ENCODE data around the gene DNER.
"Not testable (repeated sequence)": the region's sequence is repeated elsewhere in the genome, so short reads cannot be mapped to it uniquely, and the experiment has no call there.

Gene DNER

GRCh38 chr2:229622495-229623355 is 91.6 kb downstream of the DNER start:
- no CpG with 5 or more reads among the region's 12 CpGs for WGBS (ENCODE audit: insufficient coverage, insufficient read length)

GRCh38 chr2:229620759-229621158 is 93.6 kb downstream of the DNER start:
- Histone ChIP-seq H3K4me3 (ENCODE audit: low read length) (no peak overlapping the region), H3K36me3 (ENCODE audit: control insufficient read depth, insufficient read depth, low read length) (no peaks in the 10 kb centered on the region), H3K9me3 (ENCODE audit: control insufficient read depth, insufficient read depth, low read length) (no peaks in the 10 kb centered on the region), H3K4me1 (ENCODE audit: control insufficient read depth, insufficient read depth, low read length) (peaks cover 3% of the 10 kb centered on the region; the same call in 1 of the 2 replicates), H3K27ac (ENCODE audit: low read length) (no peak overlapping the region), H3K27me3 (ENCODE audit: control insufficient read depth, insufficient read depth, low read length) (no peaks in the 10 kb centered on the region)
- WGBS (ENCODE audit: insufficient coverage, insufficient read length): no CpG with 5 or more reads among the region's 5 CpGs
- no peak for DNase-seq (ENCODE audit: low read depth, low spot score)

More at GRCh38 chr2:229622495-229623355, 91.6 kb downstream of the DNER start:
- H3K36me3 ChIP-seq (ENCODE audit: control insufficient read depth, insufficient read depth, low read length): no peaks in the 10 kb centered on the region
- no peak overlapping the region for H3K4me3 ChIP-seq (ENCODE audit: low read length)
- no peaks in the 10 kb centered on the region for H3K9me3 ChIP-seq (ENCODE audit: control insufficient read depth, insufficient read depth, low read length)
- H3K27ac ChIP-seq (ENCODE audit: low read length): no peak overlapping the region
- DNase-seq (ENCODE audit: low read depth, low spot score): no peak
- no peaks in the 10 kb centered on the region for H3K27me3 ChIP-seq (ENCODE audit: control insufficient read depth, insufficient read depth, low read length)
- peaks cover 3% of the 10 kb centered on the region; the same call in 1 of the 2 replicates for H3K4me1 ChIP-seq (ENCODE audit: control insufficient read depth, insufficient read depth, low read length)

- no peaks in the 10 kb centered on the region for H3K36me3 ChIP-seq (ENCODE audit: control insufficient read depth, insufficient read depth, low read length)
- no peaks in the 10 kb centered on the region for H3K27me3 ChIP-seq (ENCODE audit: control insufficient read depth, insufficient read depth, low read length)
- H3K4me3 ChIP-seq (ENCODE audit: low read length): no peak overlapping the region
- H3K4me1 ChIP-seq (ENCODE audit: control insufficient read depth, insufficient read depth, low read length): peaks cover 3% of the 10 kb centered on the region; the same call in 1 of the 2 replicates
- DNase-seq (ENCODE audit: low read depth, low spot score): no peak
- H3K9me3 ChIP-seq (ENCODE audit: control insufficient read depth, insufficient read depth, low read length): no peaks in the 10 kb centered on the region
- H3K27ac ChIP-seq (ENCODE audit: low read length): no peak overlapping the region
- no CpG with 5 or more reads among the region's 8 CpGs for WGBS (ENCODE audit: insufficient coverage, insufficient read length)
Observed at GRCh38 chr2:229620289-229620688, 94.1 kb downstream of the DNER start.

GRCh38 chr2:229616433-229616832 is 97.9 kb downstream of the DNER start:
- WGBS (ENCODE audit: insufficient coverage, insufficient read length): no CpG with 5 or more reads among the region's 3 CpGs

GRCh38 chr2:229614021-229614420 is 100.3 kb downstream of the DNER start:
- H3K4me1 ChIP-seq (ENCODE audit: control insufficient read depth, insufficient read depth, low read length); DNase-seq (ENCODE audit: low read depth, low spot score); H3K9me3 ChIP-seq (ENCODE audit: control insufficient read depth, insufficient read depth, low read length); H3K27ac ChIP-seq (ENCODE audit: low read length); H3K27me3 ChIP-seq (ENCODE audit: control insufficient read depth, insufficient read depth, low read length); H3K4me3 ChIP-seq (ENCODE audit: low read length); H3K36me3 ChIP-seq (ENCODE audit: control insufficient read depth, insufficient read depth, low read length): not testable (repeated sequence)
- no CpG with 5 or more reads among the region's 4 CpGs for WGBS (ENCODE audit: insufficient coverage, insufficient read length)

More at GRCh38 chr2:229616433-229616832, 97.9 kb downstream of the DNER start:
- DNase-seq (ENCODE audit: low read depth, low spot score): no peak
- H3K36me3 ChIP-seq (ENCODE audit: control insufficient read depth, insufficient read depth, low read length): no peaks in the 10 kb centered on the region
- no peaks in the 10 kb centered on the region for H3K27me3 ChIP-seq (ENCODE audit: control insufficient read depth, insufficient read depth, low read length)
- H3K4me3 ChIP-seq (ENCODE audit: low read length): no peak overlapping the region
- no peak overlapping the region for H3K27ac ChIP-seq (ENCODE audit: low read length)
- H3K9me3 ChIP-seq (ENCODE audit: control insufficient read depth, insufficient read depth, low read length): no peaks in the 10 kb centered on the region
- H3K4me1 ChIP-seq (ENCODE audit: control insufficient read depth, insufficient read depth, low read length): no peaks in the 10 kb centered on the region

GRCh38 chr2:229612384-229612971 is 101.9 kb downstream of the DNER start:
- Histone ChIP-seq H3K36me3 (ENCODE audit: control insufficient read depth, insufficient read depth, low read length) (no peaks in the 10 kb centered on the region), H3K4me3 (ENCODE audit: low read length) (no peak overlapping the region), H3K4me1 (ENCODE audit: control insufficient read depth, insufficient read depth, low read length) (no peaks in the 10 kb centered on the region), H3K9me3 (ENCODE audit: control insufficient read depth, insufficient read depth, low read length) (no peaks in the 10 kb centered on the region), H3K27me3 (ENCODE audit: control insufficient read depth, insufficient read depth, low read length) (no peaks in the 10 kb centered on the region), H3K27ac (ENCODE audit: low read length) (no peak overlapping the region)
- no peak for DNase-seq (ENCODE audit: low read depth, low spot score)
- no CpG with 5 or more reads among the region's 7 CpGs for WGBS (ENCODE audit: insufficient coverage, insufficient read length)

- no peaks in the 10 kb centered on the region for H3K27me3 ChIP-seq (ENCODE audit: control insufficient read depth, insufficient read depth, low read length)
- no peak overlapping the region for H3K27ac ChIP-seq (ENCODE audit: low read length)
- no peaks in the 10 kb centered on the region for H3K9me3 ChIP-seq (ENCODE audit: control insufficient read depth, insufficient read depth, low read length)
- no peak overlapping the region for H3K4me3 ChIP-seq (ENCODE audit: low read length)
- no CpG with 5 or more reads among the region's 2 CpGs for WGBS (ENCODE audit: insufficient coverage, insufficient read length)
- H3K4me1 ChIP-seq (ENCODE audit: control insufficient read depth, insufficient read depth, low read length): no peaks in the 10 kb centered on the region
- no peak for DNase-seq (ENCODE audit: low read depth, low spot score)
- no peaks in the 10 kb centered on the region for H3K36me3 ChIP-seq (ENCODE audit: control insufficient read depth, insufficient read depth, low read length)
Observed at GRCh38 chr2:229611360-229611759, 103.0 kb downstream of the DNER start.

- DNase-seq (ENCODE audit: low read depth, low spot score): no peak
Observed at GRCh38 chr2:229610872-229611271, 103.5 kb downstream of the DNER start.

GRCh38 chr2:229610333-229610732 is 104.0 kb downstream of the DNER start:
- H3K27me3 ChIP-seq (ENCODE audit: control insufficient read depth, insufficient read depth, low read length): no peaks in the 10 kb centered on the region

More at GRCh38 chr2:229610872-229611271, 103.5 kb downstream of the DNER start:
- H3K4me1 ChIP-seq (ENCODE audit: control insufficient read depth, insufficient read depth, low read length): no peaks in the 10 kb centered on the region
- H3K9me3 ChIP-seq (ENCODE audit: control insufficient read depth, insufficient read depth, low read length): no peaks in the 10 kb centered on the region
- H3K4me3 ChIP-seq (ENCODE audit: low read length): no peak overlapping the region
- no CpG with 5 or more reads among the region's 2 CpGs for WGBS (ENCODE audit: insufficient coverage, insufficient read length)
- no peaks in the 10 kb centered on the region for H3K36me3 ChIP-seq (ENCODE audit: control insufficient read depth, insufficient read depth, low read length)
- H3K27ac ChIP-seq (ENCODE audit: low read length): no peak overlapping the region
- H3K27me3 ChIP-seq (ENCODE audit: control insufficient read depth, insufficient read depth, low read length): no peaks in the 10 kb centered on the region

GRCh38 chr2:229601936-229602335 is 112.4 kb downstream of the DNER start:
- H3K27me3 ChIP-seq (ENCODE audit: control insufficient read depth, insufficient read depth, low read length): no peaks in the 10 kb centered on the region
- no peaks in the 10 kb centered on the region for H3K4me1 ChIP-seq (ENCODE audit: control insufficient read depth, insufficient read depth, low read length)
- no peaks in the 10 kb centered on the region for H3K36me3 ChIP-seq (ENCODE audit: control insufficient read depth, insufficient read depth, low read length)
- DNase-seq (ENCODE audit: low read depth, low spot score): no peak
- 100% methylated on average over 3 of the region's 3 CpGs for WGBS (ENCODE audit: insufficient coverage, insufficient read length)
- no peak overlapping the region for H3K4me3 ChIP-seq (ENCODE audit: low read length)
- H3K27ac ChIP-seq (ENCODE audit: low read length): no peak overlapping the region
- H3K9me3 ChIP-seq (ENCODE audit: control insufficient read depth, insufficient read depth, low read length): no peaks in the 10 kb centered on the region

More at GRCh38 chr2:229610333-229610732, 104.0 kb downstream of the DNER start:
- DNase-seq (ENCODE audit: low read depth, low spot score): no peak
- WGBS (ENCODE audit: insufficient coverage, insufficient read length): no CpG with 5 or more reads among the region's 12 CpGs
- H3K27ac ChIP-seq (ENCODE audit: low read length): no peak overlapping the region
- H3K4me1 ChIP-seq (ENCODE audit: control insufficient read depth, insufficient read depth, low read length): no peaks in the 10 kb centered on the region
- H3K36me3 ChIP-seq (ENCODE audit: control insufficient read depth, insufficient read depth, low read length): no peaks in the 10 kb centered on the region
- H3K9me3 ChIP-seq (ENCODE audit: control insufficient read depth, insufficient read depth, low read length): no peaks in the 10 kb centered on the region
- no peak overlapping the region for H3K4me3 ChIP-seq (ENCODE audit: low read length)
